ENCODE data around the gene MEST.
A peak's percentile ranks its signal among the peaks of the same experiment; 100 is the strongest.

- TF ChIP-seq POLR2A (IDR thresholded peaks at IDR 0.05) (no peak), CTCF (IDR thresholded peaks at IDR 0.05 in 4 of 5, conservative IDR thresholded peaks at IDR 0.05 in 1 of 5) (peak in 2 of 5 experiments; percentile 46 to 48)
Observed at GRCh38 chr7:130486114-130486953, 5.6 kb upstream of the MEST start.
